Kidney epithelial cell (primary cell): ENCODE measurements around the gene ADGRG1. TPM values are rescaled to one million over a fixed set of nuclear protein-coding genes. Genes with fewer than 3 reads are reported as not detected.
A peak's percentile ranks its signal among the peaks of the same experiment; 100 is the strongest.

Source experiments
- DNase-seq: peaks from one replicate; pipeline ENCODE4 v3.0.0-alpha.2; 2010; ENCODE audit warnings: low read depth
- H3K27me3 ChIP-seq: 2 replicates; pipeline ENCODE4 v1.6.0; 2011; ENCODE audit warnings: low read length; ENCODE audit not compliant: control insufficient read depth, insufficient read depth
- H3K36me3 ChIP-seq: 2 replicates; pipeline ENCODE4 v1.5.1; 2011; ENCODE audit warnings: low read length; ENCODE audit not compliant: control insufficient read depth, insufficient read depth
- H3K4me3 ChIP-seq: 2 replicates; pipeline ENCODE4 v1.5.1; 2011; ENCODE audit warnings: low read depth, mild to moderate bottlenecking, control low read depth, low read length
- CTCF ChIP-seq: IDR thresholded peaks from 2 replicates; pipeline ENCODE4 v1.5.1; 2011; ENCODE audit warnings: mild to moderate bottlenecking, moderate library complexity, low read length, control low read depth, inconsistent platforms; ENCODE audit not compliant: insufficient read depth, poor library complexity, severe bottlenecking
- total RNA-seq: library from RNA; depleted of rRNA; stranded (reverse); fragments of >200 nt; gene quantifications from 2 replicates; pipeline ENCODE4 v1.2.3, GENCODE V29; 2015

ADGRG1 gene
- total RNA-seq, 1 donor from 2014 or later, result 150 TPM

- DNase-seq, result no peak
- TF ChIP-seq CTCF, result no peak
- Histone ChIP-seq H3K4me3 (peak overlapping the region; percentile 42), H3K27me3 (no peaks in the 10 kb centered on the region), H3K36me3 (no peaks in the 10 kb centered on the region)
Observed at GRCh38 chr16:57619606-57620334, 8.7 kb upstream of the ADGRG1 start.

DNA sequence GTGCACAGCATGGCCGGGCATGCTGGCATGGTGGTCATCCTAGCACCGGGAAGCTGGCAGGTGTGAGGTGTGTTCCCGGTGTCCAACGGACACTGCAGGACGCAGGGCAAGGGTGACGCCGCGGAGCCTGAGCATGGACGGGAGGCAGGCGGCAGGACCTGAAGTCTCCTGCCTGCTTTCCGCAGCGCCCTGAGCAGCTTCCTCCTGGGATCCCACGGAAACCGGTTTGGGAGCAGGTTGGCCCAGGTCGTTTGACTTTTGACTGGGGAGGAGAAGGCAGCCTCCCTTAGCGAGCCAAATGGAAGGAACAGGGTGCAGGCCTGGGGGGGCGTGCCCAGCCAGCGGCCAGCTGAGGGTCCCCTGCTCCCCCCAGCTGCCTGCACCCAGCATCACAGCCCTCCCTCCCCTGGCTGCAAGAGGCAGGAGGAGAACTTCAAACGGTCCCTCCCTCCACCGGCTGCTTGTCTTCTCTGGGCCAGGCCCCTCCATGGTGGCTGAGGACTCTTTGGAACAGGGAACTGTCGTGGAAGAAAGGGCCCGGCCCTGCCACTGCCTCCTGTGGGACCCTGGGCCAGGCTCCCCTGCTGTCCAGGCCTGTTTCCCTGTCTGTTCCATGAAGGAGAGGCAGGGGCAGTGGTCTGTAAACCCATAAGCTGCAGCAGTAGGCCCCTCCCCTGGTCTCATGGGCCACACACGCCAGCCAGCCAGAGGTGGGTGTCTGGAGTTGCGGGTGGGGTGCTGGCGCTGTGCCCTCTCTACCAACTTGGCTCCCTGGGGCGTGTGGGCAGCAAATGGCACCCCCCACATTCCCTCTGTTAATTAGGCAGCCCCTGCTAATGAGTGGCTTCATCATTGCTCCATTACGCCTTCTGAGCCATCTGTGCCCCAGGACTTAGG is 7.8 kb upstream of the ADGRG1 start:
- no peak for TF ChIP-seq CTCF
- no peak for DNase-seq
- Histone ChIP-seq H3K27me3 (no peaks in the 10 kb centered on the region), H3K4me3 (peak overlapping the region; percentile 42), H3K36me3 (no peaks in the 10 kb centered on the region)

GRCh38 chr16:57621521-57622271 is 6.7 kb upstream of the ADGRG1 start:
- H3K4me3 ChIP-seq, result no peak overlapping the region
- no peaks in the 10 kb centered on the region for H3K36me3 ChIP-seq
- no peak for TF ChIP-seq CTCF
- no peaks in the 10 kb centered on the region for H3K27me3 ChIP-seq
- DNase-seq, result no peak

GRCh38 chr16:57622361-57623250 is 5.8 kb upstream of the ADGRG1 start:
- TF ChIP-seq CTCF, result no peak
- DNase-seq, result no peak
- no peaks in the 10 kb centered on the region for H3K27me3 ChIP-seq
- H3K36me3 ChIP-seq, result no peaks in the 10 kb centered on the region
- no peak overlapping the region for H3K4me3 ChIP-seq
